Panc1 (cell line): ENCODE results near the gene POLR1E. TPM values are rescaled to one million over a fixed set of nuclear protein-coding genes. Genes with fewer than 3 reads are reported as not detected.

Experiments used
- ATAC-seq: fragments of 200-7000 bp; cut with Tn5 transposase; 2 replicates; pipeline ENCODE4 v1.9.1; 2020; ENCODE audit warnings: mild to moderate bottlenecking, moderate library complexity
- BruUV-seq: library from RNA; stranded (reverse); fragments of 400-500 nt; replicated peaks from 2 replicates; lab custom pipeline; 2021; lab: Mats Ljungman, UMichigan
- CTCF ChIA-PET: fragments of 300-600 bp; sonication (Branson Sonifier 250); formaldehyde crosslinking; loops from one replicate; lab custom pipeline; 2022; ENCODE audit warnings: antibody characterized with exemption; lab: Charles Lee
- POLR2A ChIA-PET: fragments of 300-600 bp; sonication (Branson Sonifier 250); formaldehyde crosslinking; loops from one replicate; lab custom pipeline; 2022; ENCODE audit warnings: antibody characterized with exemption; lab: Charles Lee
- DNase-seq: peaks from one replicate; pipeline ENCODE4 v3.0.0-alpha.2; 2010; ENCODE audit warnings: low read depth, low spot score
- H3K27ac ChIP-seq: 2 replicates; pipeline ENCODE4 v1.5.1; 2011; ENCODE audit warnings: mild to moderate bottlenecking, low read length, inconsistent platforms
- H3K27me3 ChIP-seq: fragments of 200-500 bp; sonication (Bioruptor generic); 2 replicates; pipeline ENCODE4 v1.6.0; 2014; ENCODE audit warnings: low read length, inconsistent platforms; ENCODE audit not compliant: control insufficient read depth, insufficient read depth
- H3K36me3 ChIP-seq: fragments of 200-500 bp; sonication (Bioruptor generic); 2 replicates; pipeline ENCODE4 v1.5.1; 2014; ENCODE audit warnings: inconsistent platforms, mild to moderate bottlenecking, low read length, moderate library complexity; ENCODE audit not compliant: control insufficient read depth, insufficient read depth
- H3K4me1 ChIP-seq: 2 replicates; pipeline ENCODE4 v1.5.1; 2011; ENCODE audit warnings: inconsistent platforms, mild to moderate bottlenecking, low read length, moderate library complexity; ENCODE audit not compliant: control insufficient read depth, insufficient read depth
- H3K4me3 ChIP-seq, 2 experiments: 2 replicates each; pipeline ENCODE4 v1.5.1; 2011 to 2012; ENCODE audit warnings: low read depth in 2 of 2, low read length in 2 of 2, mild to moderate bottlenecking in 2 of 2, inconsistent platforms in 1 of 2, moderate library complexity in 1 of 2
- H3K9me3 ChIP-seq: fragments of 200-500 bp; sonication (Bioruptor generic); 2 replicates; pipeline ENCODE4 v1.5.1; 2014; ENCODE audit warnings: low read depth, mild to moderate bottlenecking, inconsistent platforms, low read length, moderate library complexity; ENCODE audit not compliant: control insufficient read depth, insufficient read depth
- CTCF ChIP-seq: fragments of 450-650 bp; IDR thresholded peaks from 2 replicates; pipeline ENCODE4 v1.5.1; 2017; ENCODE audit warnings: mild to moderate bottlenecking
- POLR2AphosphoS5 ChIP-seq: IDR thresholded peaks from 2 replicates; pipeline ENCODE4 v1.6.1; 2012; ENCODE audit warnings: mild to moderate bottlenecking, low read depth, low read length, moderate library complexity
- SIN3A ChIP-seq: IDR thresholded peaks from 2 replicates; pipeline ENCODE4 v1.6.1; 2012; ENCODE audit warnings: low read depth, mild to moderate bottlenecking, low read length, moderate library complexity, borderline replicate concordance; ENCODE audit not compliant: insufficient read depth
- TCF7L2 ChIP-seq: IDR thresholded peaks from 2 replicates; pipeline ENCODE4 v1.6.1; 2011; ENCODE audit warnings: mild to moderate bottlenecking, low read depth, low read length, inconsistent platforms
- in situ Hi-C: cut with HindIII; loops from 2 replicates; pipeline ENCODE4 v1.10.0; 2016; ENCODE audit warnings: low sequenced_read_pairs, low pct_unique_long_range_greater_than_20kb
- intact Hi-C: fragments of 100-400 bp; cut with micrococcal nuclease; formaldehyde crosslinking; loops from one replicate; pipeline ENCODE4 v1.10.0; 2022; ENCODE audit not compliant: unreplicated experiment
- total RNA-seq: library from RNA; stranded (reverse); gene quantifications from one replicate; pipeline ENCODE4 v1.2.1, GENCODE V29; 2021; ENCODE audit not compliant: unreplicated experiment
- TF ChIP-seq, protein P1 (sequence below), 2 experiments: IDR thresholded peaks; 2 replicates each; pipeline ENCODE4 v1.6.1; 2011 to 2012; ENCODE audit warnings: low read depth in 2 of 2, control low read depth in 1 of 2, low read length in 1 of 2, mild to moderate bottlenecking in 1 of 2, moderate library complexity in 1 of 2; ENCODE audit not compliant: insufficient read depth in 1 of 2

POLR1E gene
- total RNA-seq, 1 experiment from 2014 or later: 93.8 TPM

DNA sequence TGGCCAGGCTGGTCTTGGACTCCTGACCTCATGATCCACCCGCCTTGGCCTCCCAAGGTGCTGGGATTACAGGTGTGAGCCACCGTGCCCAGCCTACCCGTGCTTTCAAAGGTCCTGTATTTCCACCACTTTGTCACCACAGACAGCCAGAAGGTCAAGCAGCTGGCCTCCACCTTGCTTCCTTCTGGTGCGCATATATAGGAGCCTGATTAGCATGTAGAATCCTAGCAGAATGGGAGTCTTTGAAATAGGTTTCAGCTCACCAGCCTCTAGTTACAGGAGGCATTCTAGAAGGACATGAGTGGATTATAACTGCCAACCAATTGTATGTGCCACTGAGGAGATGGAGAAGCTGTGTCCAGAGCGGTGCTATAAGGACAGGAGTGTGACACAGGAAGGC, 18.9 kb downstream of the POLR1E start:
- H3K27me3 ChIP-seq: no peaks in the 10 kb centered on the region
- in situ Hi-C loops (no loop called here), intact Hi-C loops (no loop called here)
- peaks cover 28% of the 10 kb centered on the region for H3K36me3 ChIP-seq
- H3K27ac ChIP-seq: no peak overlapping the region
- ChIA-PET CTCF (no interaction called here), POLR2A (no interaction called here)
- DNase-seq (no peak), ATAC-seq (no peak)
- no TSS peak for BruUV-seq
- TF ChIP-seq, protein P1, sequence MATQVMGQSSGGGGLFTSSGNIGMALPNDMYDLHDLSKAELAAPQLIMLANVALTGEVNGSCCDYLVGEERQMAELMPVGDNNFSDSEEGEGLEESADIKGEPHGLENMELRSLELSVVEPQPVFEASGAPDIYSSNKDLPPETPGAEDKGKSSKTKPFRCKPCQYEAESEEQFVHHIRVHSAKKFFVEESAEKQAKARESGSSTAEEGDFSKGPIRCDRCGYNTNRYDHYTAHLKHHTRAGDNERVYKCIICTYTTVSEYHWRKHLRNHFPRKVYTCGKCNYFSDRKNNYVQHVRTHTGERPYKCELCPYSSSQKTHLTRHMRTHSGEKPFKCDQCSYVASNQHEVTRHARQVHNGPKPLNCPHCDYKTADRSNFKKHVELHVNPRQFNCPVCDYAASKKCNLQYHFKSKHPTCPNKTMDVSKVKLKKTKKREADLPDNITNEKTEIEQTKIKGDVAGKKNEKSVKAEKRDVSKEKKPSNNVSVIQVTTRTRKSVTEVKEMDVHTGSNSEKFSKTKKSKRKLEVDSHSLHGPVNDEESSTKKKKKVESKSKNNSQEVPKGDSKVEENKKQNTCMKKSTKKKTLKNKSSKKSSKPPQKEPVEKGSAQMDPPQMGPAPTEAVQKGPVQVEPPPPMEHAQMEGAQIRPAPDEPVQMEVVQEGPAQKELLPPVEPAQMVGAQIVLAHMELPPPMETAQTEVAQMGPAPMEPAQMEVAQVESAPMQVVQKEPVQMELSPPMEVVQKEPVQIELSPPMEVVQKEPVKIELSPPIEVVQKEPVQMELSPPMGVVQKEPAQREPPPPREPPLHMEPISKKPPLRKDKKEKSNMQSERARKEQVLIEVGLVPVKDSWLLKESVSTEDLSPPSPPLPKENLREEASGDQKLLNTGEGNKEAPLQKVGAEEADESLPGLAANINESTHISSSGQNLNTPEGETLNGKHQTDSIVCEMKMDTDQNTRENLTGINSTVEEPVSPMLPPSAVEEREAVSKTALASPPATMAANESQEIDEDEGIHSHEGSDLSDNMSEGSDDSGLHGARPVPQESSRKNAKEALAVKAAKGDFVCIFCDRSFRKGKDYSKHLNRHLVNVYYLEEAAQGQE (IDR thresholded peaks at IDR 0.05; ENCODE audit: insufficient read depth in 1 of 2, low read depth in 2 of 2, low read length in 1 of 2): no peak
- TF ChIP-seq SIN3A (no peak), POLR2AphosphoS5 (no peak), TCF7L2 (no peak), CTCF (no peak)
- H3K4me1 ChIP-seq: no peaks in the 10 kb centered on the region
- no peak overlapping the region for H3K4me3 ChIP-seq
- no peaks in the 10 kb centered on the region for H3K9me3 ChIP-seq

- Histone ChIP-seq H3K36me3 (peaks cover 7% of the 10 kb centered on the region), H3K4me3 (no peak overlapping the region), H3K4me1 (no peaks in the 10 kb centered on the region), H3K9me3 (no peaks in the 10 kb centered on the region), H3K27ac (no peak overlapping the region), H3K27me3 (no peaks in the 10 kb centered on the region)
- DNase-seq (no peak), ATAC-seq (no peak)
- no TSS peak for BruUV-seq
- ChIA-PET POLR2A (no interaction called here), CTCF (no interaction called here)
- TF ChIP-seq, protein P1 (IDR thresholded peaks at IDR 0.05; ENCODE audit: insufficient read depth in 1 of 2, low read depth in 2 of 2, low read length in 1 of 2): no peak
- TF ChIP-seq TCF7L2 (no peak), SIN3A (no peak), POLR2AphosphoS5 (no peak), CTCF (no peak)
- in situ Hi-C loops: no loop called here
- intact Hi-C loops: no loop called here
Observed at GRCh38 chr9:37507566-37508134, 21.9 kb downstream of the POLR1E start.
